Prostate gland (tissue), 2 donors: ENCODE data around the gene SLC8A3.

Source experiments
- POLR2A ChIP-seq: fragments of 450-650 bp; IDR thresholded peaks from one replicate; pipeline ENCODE4 v1.6.1; 2016; ENCODE audit warnings: antibody characterized with exemption, mild to moderate bottlenecking
- POLR2AphosphoS5 ChIP-seq: sonication (generic); formaldehyde crosslinking; IDR thresholded peaks from one replicate; pipeline ENCODE4 v1.6.1; 2017; ENCODE audit warnings: antibody characterized with exemption
- TF ChIP-seq, protein P1 (sequence below), 4 experiments: fragments of 200-600 bp in 2 of 4; fragments of 450-650 bp in 2 of 4; sonication (generic) in 2 of 4; IDR thresholded peaks; 1 replicate in 3 of 4; 2 replicates in 1 of 4; pipeline ENCODE4 v1.5.1; 2016 to 2019; ENCODE audit warnings: antibody characterized with exemption in 4 of 4, mild to moderate bottlenecking in 2 of 4, moderate library complexity in 2 of 4

DNA sequence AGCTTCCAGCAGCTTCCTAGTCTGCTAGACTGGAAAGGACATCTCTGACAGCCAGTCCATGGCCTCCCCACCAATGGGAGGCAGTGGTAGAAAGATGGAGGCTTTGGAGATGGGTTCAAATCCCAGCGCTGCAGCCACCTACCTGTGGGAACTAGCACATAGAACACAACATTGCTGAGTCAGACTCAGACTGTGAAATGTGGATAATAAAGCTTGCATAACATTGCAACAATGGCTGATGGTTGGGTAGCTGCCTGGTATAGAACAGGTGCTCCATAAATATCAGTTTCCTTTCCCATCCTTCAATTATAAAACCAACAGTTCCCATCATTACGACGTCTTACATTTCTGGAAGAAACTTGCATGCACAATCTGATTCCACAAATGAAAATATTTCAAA, 94.6 kb downstream of the SLC8A3 start:
- TF ChIP-seq, protein P1, sequence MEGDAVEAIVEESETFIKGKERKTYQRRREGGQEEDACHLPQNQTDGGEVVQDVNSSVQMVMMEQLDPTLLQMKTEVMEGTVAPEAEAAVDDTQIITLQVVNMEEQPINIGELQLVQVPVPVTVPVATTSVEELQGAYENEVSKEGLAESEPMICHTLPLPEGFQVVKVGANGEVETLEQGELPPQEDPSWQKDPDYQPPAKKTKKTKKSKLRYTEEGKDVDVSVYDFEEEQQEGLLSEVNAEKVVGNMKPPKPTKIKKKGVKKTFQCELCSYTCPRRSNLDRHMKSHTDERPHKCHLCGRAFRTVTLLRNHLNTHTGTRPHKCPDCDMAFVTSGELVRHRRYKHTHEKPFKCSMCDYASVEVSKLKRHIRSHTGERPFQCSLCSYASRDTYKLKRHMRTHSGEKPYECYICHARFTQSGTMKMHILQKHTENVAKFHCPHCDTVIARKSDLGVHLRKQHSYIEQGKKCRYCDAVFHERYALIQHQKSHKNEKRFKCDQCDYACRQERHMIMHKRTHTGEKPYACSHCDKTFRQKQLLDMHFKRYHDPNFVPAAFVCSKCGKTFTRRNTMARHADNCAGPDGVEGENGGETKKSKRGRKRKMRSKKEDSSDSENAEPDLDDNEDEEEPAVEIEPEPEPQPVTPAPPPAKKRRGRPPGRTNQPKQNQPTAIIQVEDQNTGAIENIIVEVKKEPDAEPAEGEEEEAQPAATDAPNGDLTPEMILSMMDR (IDR thresholded peaks at IDR 0.05), result no peak
- TF ChIP-seq POLR2A, result no peak
- TF ChIP-seq POLR2AphosphoS5, result no peak
